D341Med (cell line): Measurements from ENCODE around the gene COL27A1.
A peak's percentile ranks its signal among the peaks of the same experiment; 100 is the strongest.

Experiments used
- DNase-seq: peaks from one replicate; pipeline ENCODE4 v3.0.0; 2012; ENCODE audit warnings: low spot score

The COL27A1 gene

DNA sequence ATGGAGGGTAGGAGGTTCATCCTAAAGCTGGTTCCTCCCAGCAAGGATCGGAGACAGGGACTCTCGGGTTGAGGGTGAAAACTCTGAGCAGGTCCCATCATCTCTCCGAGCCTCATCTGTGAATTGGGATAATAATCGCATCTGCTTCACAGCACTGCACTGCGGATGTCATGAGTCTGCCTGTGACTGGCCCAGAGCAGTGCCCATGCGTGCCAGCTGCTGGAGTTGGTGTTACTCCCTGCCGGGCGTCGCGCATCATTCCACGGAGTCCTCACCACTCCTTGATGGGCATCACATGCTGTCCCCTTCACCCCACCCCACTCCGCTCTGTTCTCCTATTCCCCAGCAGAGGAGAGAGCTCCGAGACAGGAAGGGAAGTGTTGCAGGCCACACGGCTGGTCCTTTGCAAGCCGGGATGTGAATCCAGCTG lies 132.4 kb downstream of the COL27A1 start:
- no peak for DNase-seq

GRCh38 chr9:114288193-114289091 lies 133.1 kb downstream of the COL27A1 start:
- no peak for DNase-seq

- DNase-seq = no peak
Observed at GRCh38 chr9:114289106-114289505, 133.8 kb downstream of the COL27A1 start.

DNA sequence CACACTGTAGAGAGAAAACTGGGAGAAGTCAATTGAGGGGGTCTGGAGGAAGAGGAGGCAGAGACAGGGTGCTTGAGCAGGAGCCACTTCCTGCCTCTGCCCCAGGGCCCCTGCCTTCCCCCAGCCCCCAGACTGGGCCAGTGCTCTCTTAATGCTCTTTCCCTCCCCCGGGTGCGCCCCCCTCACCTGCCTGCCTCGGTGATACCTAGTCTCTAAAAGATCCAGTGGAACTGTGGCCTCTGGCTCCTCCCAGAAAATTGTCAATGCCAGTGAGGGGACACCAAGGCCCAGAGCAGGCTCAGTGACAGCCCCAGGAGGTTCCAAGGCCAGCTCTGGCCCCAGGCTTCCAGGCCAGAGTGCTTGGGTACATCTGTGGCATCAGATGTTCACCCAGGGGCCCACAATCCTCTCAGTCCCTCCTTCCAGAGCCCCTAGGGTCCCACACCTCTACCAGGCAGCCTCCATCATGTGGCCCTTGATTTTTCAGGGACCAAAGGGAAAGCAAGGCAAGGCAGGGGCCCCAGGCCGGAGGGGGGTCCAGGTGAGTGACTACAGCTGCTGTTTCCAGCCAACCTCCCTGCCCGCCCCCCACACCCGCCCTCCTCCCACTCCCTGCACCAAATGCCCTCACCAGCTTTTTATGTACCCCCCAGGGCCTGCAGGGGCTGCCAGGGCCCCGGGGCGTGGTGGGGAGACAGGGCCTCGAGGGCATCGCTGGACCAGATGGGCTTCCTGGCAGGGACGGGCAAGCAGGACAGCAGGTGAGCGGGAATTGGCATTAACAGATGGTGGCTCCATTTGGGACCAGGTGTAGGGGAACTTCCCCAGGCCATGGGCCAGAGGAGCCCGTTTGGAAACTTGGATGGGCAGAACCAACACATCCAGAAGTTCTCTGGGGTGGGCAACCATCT lies 134.5 kb downstream of the COL27A1 start:
- peak; percentile 16 for DNase-seq

DNA sequence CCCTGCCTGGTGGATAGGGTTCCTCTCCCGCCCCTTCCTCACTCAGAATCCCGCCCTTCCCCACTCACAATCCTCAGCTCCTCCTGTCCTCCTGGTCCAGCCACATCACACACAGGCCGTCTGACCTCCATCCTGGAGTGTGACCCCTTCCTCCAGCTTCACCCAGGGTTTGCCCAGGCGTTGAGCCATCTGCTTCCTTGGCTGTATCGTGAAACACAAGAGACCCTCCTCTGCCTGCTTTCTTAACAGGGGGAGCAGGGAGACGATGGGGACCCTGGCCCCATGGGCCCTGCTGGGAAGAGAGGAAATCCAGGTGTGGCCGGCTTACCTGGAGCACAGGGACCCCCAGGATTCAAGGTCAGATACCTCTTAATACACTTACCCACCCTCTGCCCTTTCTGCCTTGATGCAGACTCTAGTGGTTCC lies 135.2 kb downstream of the COL27A1 start:
- DNase-seq = peak; percentile 36

DNA sequence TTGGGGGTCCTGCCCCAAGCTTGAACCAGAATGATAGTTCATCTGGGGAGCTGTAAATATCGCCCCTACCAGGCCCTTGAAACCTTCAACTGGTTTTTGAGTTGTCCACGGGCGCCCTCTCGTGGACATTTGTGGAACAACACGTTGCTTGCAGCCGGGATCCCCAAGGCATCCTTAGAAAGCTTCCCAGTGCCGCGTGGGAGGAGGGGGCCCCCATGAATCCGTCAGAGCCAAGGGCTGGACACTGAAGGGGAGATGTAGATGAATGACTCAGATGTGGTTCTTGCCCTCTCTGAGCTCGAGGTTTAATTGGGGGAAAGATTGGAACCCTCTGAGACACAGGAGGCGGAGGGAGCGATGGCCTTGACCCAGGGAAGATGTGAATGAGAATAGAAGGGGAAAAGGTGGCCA lies 135.7 kb downstream of the COL27A1 start:
- DNase-seq = peak; percentile 81

GRCh38 chr9:114291886-114292590 lies 136.7 kb downstream of the COL27A1 start:
- DNase-seq = peak; percentile 14

- DNase-seq = no peak
Observed at GRCh38 chr9:114294664-114295063, 139.3 kb downstream of the COL27A1 start.

- no peak for DNase-seq
Observed at GRCh38 chr9:114296338-114296737, 141.0 kb downstream of the COL27A1 start.

GRCh38 chr9:114299286-114300152 lies 144.2 kb downstream of the COL27A1 start:
- peak; percentile 8 for DNase-seq

DNA sequence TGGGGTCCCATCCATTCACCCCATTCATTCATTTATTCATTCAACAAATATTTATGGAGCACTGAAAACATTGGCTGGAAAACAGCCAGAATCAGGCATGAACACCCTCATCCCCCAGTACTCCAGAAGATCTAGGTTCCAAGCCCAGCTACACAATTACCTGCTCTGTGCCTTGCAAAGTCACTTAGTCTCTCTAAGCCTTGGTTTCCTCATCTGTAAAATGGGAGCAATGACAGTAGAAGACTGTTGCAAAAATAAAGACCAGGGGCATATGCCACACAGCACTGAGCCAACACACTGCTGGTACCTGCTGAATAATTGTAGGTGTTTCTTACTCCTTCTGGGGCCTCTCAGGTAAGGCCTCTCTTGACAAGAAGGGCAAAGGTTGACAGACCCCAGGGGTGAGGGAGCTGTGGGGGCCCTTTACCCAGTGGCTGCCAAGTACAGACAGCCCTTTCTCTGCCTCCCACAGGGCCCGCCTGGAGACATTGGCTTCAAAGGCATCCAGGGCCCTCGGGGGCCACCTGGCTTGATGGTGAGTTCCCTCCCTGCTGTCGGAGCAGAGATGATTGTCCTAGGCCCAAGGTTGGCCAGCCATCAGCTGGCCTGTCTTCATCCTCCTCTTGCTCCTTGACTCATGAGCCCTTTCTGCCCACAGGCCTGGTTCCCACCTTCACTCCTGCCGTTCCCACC lies 145.0 kb downstream of the COL27A1 start:
- DNase-seq = peak; percentile 12

- peak; percentile 12 for DNase-seq
Observed at GRCh38 chr9:114300846-114301797, 145.8 kb downstream of the COL27A1 start.

DNA sequence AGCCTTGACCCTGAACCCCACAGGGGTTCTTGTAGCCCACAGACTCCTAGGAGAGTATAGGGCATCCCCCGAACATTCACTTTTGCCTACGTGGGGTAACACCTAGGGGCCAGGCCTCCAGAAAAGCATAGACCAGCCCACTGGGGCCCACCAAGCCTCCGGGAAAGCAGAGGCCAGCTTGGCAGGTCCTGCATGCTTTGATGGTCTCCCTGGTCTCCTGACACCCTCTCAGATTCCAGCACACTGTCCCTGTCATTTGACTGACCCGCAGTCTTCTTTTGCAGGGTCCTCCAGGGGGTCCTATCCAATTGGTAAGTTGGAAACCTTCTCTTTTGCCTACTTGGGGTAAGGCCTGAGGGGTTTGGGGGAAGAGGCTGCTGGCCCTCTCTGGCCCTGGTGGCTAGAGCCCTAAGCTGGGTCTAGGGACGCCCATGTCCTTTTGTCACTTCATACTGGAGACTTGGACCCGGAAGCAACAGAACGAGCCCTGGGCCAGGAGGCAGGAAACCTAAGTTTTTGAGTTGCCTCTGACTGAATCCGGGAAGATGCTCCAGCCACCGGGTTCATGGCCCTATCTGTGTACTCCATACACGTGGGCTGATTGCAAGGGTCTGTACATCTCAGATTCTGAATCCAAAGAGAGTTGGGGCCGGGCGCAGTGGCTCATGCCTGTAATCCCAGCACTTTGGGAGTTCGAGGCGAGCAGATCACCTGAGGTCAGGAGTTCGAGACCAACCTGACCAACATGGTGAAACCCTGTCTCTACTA lies 146.6 kb downstream of the COL27A1 start:
- DNase-seq = no peak

DNA sequence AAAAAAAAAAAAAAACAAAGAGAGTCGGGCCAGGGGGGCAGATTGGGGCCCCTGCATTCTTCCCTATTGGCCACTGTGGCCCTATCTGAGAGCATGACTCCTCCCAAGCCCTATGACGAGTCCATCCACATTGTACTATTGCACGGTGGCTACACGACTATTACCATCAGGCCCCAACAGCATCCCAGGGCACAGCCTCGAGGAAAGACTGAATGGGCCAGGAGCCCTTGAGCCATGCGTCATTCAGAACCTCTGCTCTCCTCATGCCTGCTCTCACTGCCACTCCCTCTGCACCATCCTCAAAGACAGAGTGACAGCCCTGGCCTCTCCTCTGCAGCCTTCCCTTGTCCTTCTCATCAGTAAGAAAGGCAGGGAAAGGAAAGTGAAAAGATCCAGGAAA lies 147.4 kb downstream of the COL27A1 start:
- DNase-seq = no peak

GRCh38 chr9:114303571-114303970 lies 148.2 kb downstream of the COL27A1 start:
- no peak for DNase-seq

DNA sequence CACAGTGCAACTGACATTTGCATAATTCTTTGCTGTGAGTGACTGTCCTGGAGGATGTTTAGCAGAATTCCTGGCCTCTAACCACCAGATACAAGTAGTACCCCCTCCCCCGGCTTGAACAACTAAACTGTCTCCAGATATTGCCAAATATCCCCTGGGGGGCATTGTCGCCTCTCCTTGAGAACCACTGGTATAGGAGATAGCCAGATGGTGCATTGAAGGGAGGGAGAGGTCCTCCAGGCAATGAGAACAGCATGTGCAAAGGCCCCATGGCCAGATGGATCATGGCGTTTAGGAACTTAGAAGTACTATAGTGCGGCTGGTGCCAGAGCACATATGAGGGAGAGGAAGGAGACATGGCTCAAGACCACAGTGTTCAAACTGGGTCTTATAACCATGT lies 148.6 kb downstream of the COL27A1 start:
- no peak for DNase-seq

- peak; percentile 18 for DNase-seq
Observed at GRCh38 chr9:114304416-114305188, 149.3 kb downstream of the COL27A1 start.

DNA sequence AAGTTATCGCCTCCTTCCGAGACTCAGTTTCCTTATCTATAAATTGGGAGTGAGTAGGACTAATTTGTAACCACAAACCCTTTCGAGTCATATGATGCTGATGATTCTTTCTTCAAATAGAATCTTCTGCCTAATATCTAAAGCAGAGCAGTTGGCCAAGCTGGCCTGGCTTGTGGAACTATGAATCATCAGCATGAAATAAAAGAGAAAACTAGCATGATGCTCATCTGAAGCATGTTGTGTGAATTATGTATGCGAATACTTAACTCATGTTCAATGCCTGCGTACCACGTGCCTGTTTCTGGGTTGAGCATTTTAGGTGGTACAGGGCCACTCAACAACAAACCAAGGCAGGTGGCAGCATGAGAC lies 152.5 kb downstream of the COL27A1 start:
- no peak for DNase-seq
